Hepatocyte (in vitro differentiated cells): Measurements from ENCODE around the gene MPIG6B. TPM values are rescaled to one million over a fixed set of nuclear protein-coding genes. Genes with fewer than 3 reads are reported as not detected.

ENCODE experiments used
- DNase-seq: peaks from one replicate; pipeline ENCODE4 v3.0.0-alpha.2; 2016; ENCODE audit warnings: low spot score
- H2AFZ ChIP-seq: fragments of 200-600 bp; sonication (generic); 2 replicates; pipeline ENCODE4 v1.6.0; 2016; ENCODE audit warnings: antibody characterized with exemption, mild to moderate bottlenecking
- H3K27ac ChIP-seq: fragments of 200-600 bp; sonication (generic); 2 replicates; pipeline ENCODE4 v1.5.1; 2016; ENCODE audit warnings: mild to moderate bottlenecking
- H3K27me3 ChIP-seq: fragments of 200-600 bp; sonication (generic); 2 replicates; pipeline ENCODE4 v1.6.1; 2016
- H3K36me3 ChIP-seq: fragments of 200-600 bp; sonication (generic); replicated peaks from 2 replicates; pipeline ENCODE4 v1.5.1; 2016; ENCODE audit warnings: low read depth; ENCODE audit not compliant: insufficient read depth
- H3K4me1 ChIP-seq: fragments of 200-600 bp; sonication (generic); 2 replicates; pipeline ENCODE4 v1.5.1; 2016; ENCODE audit warnings: mild to moderate bottlenecking, moderate library complexity; ENCODE audit not compliant: insufficient read depth
- H3K4me2 ChIP-seq: fragments of 200-600 bp; sonication (generic); 2 replicates; pipeline ENCODE4 v1.6.0; 2016
- H3K4me3 ChIP-seq: fragments of 200-600 bp; sonication (generic); 2 replicates; pipeline ENCODE4 v1.5.1; 2016; ENCODE audit warnings: mild to moderate bottlenecking
- H3K79me2 ChIP-seq: fragments of 200-600 bp; sonication (generic); 2 replicates; pipeline ENCODE4 v1.6.0; 2017; ENCODE audit warnings: mild to moderate bottlenecking
- H3K9me2 ChIP-seq: fragments of 200-600 bp; sonication (generic); replicated peaks from 2 replicates; pipeline ENCODE4 v1.6.0; 2017; ENCODE audit warnings: mild to moderate bottlenecking; ENCODE audit not compliant: insufficient read depth
- H3K9me3 ChIP-seq: fragments of 200-600 bp; sonication (generic); 2 replicates; pipeline ENCODE4 v1.5.1; 2016; ENCODE audit warnings: low read depth, mild to moderate bottlenecking
- H4K20me1 ChIP-seq: fragments of 200-600 bp; sonication (generic); 2 replicates; pipeline ENCODE4 v1.6.0; 2016; ENCODE audit warnings: mild to moderate bottlenecking; ENCODE audit not compliant: insufficient read depth, poor library complexity, severe bottlenecking
- EZH2 ChIP-seq: fragments of 200-600 bp; sonication (generic); IDR thresholded peaks from 2 replicates; pipeline ENCODE4 v1.6.1; 2016; ENCODE audit warnings: antibody characterized with exemption, mild to moderate bottlenecking, borderline replicate concordance
- EZH2phosphoT487 ChIP-seq: fragments of 200-600 bp; sonication (generic); IDR thresholded peaks from one replicate; pipeline ENCODE4 v1.6.1; 2018; ENCODE audit warnings: antibody characterized with exemption, mild to moderate bottlenecking, low read depth, moderate library complexity; ENCODE audit not compliant: unreplicated experiment, severe bottlenecking
- WGBS: methylation state at CpG from one replicate; pipeline ENCODE4 v1.1.6; 2016; ENCODE audit warnings: low lambda C conversion rate; ENCODE audit errors: missing lambda C conversion rate; 5-methylcytosine and 5-hydroxymethylcytosine counted together
- polyA plus RNA-seq: library from polyadenylated mRNA; unstranded; fragments of >200 nt; fragmentation: Nextera tagmentation; extraction: Ambion mirVana; gene quantifications from 2 replicates; pipeline ENCODE4 v1.2.1, GENCODE V29; 2016
- total RNA-seq: library from RNA; depleted of rRNA; stranded (reverse); fragments of >200 nt; gene quantifications from 2 replicates; pipeline ENCODE4 v1.2.3, GENCODE V29; 2014
- TF ChIP-seq, protein P1 (sequence below): fragments of 200-600 bp; sonication (generic); IDR thresholded peaks from 2 replicates; pipeline ENCODE4 v1.5.1; 2016; ENCODE audit warnings: antibody characterized with exemption, mild to moderate bottlenecking; ENCODE audit not compliant: poor library complexity

Gene MPIG6B
- total and polyA plus RNA-seq, 2 experiments from 2014 or later: not detected

DNA sequence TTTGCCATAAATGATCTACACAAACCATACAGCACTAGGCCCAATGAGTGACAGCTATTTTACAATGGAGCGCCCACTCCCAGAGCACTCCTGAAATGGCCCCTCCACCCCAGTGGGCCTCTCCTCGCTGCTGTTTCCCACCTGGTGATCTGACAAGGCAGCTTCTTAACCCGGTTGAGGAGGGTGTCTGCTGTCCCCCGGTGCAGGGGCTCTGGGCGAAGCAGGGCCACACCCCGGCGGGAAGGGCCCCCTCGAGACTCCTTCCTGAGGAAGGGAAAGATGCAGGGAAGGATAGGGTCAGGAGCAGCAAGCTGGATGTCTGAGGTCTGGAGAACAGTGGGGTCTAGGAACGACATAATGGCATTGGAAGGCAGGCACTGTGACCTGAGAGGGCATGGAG lies 30.3 kb upstream of the MPIG6B start:
- H3K27me3 ChIP-seq: no peaks in the 10 kb centered on the region
- no peak overlapping the region for H2AFZ ChIP-seq
- no peaks in the 10 kb centered on the region for H4K20me1 ChIP-seq
- WGBS: 91% methylated on average over 9 of the region's 9 CpGs
- H3K4me2 ChIP-seq: no peak overlapping the region
- H3K9me2 ChIP-seq: no peaks in the 10 kb centered on the region
- TF ChIP-seq EZH2phosphoT487 (no peak), EZH2 (no peak)
- TF ChIP-seq, protein P1, sequence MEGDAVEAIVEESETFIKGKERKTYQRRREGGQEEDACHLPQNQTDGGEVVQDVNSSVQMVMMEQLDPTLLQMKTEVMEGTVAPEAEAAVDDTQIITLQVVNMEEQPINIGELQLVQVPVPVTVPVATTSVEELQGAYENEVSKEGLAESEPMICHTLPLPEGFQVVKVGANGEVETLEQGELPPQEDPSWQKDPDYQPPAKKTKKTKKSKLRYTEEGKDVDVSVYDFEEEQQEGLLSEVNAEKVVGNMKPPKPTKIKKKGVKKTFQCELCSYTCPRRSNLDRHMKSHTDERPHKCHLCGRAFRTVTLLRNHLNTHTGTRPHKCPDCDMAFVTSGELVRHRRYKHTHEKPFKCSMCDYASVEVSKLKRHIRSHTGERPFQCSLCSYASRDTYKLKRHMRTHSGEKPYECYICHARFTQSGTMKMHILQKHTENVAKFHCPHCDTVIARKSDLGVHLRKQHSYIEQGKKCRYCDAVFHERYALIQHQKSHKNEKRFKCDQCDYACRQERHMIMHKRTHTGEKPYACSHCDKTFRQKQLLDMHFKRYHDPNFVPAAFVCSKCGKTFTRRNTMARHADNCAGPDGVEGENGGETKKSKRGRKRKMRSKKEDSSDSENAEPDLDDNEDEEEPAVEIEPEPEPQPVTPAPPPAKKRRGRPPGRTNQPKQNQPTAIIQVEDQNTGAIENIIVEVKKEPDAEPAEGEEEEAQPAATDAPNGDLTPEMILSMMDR: no peak
- no peaks in the 10 kb centered on the region for H3K9me3 ChIP-seq
- H3K4me3 ChIP-seq: no peak overlapping the region
- peaks cover 10% of the 10 kb centered on the region for H3K79me2 ChIP-seq
- H3K36me3 ChIP-seq: no peaks in the 10 kb centered on the region
- peaks cover 6% of the 10 kb centered on the region for H3K4me1 ChIP-seq
- no peak overlapping the region for H3K27ac ChIP-seq
- DNase-seq: no peak

DNA sequence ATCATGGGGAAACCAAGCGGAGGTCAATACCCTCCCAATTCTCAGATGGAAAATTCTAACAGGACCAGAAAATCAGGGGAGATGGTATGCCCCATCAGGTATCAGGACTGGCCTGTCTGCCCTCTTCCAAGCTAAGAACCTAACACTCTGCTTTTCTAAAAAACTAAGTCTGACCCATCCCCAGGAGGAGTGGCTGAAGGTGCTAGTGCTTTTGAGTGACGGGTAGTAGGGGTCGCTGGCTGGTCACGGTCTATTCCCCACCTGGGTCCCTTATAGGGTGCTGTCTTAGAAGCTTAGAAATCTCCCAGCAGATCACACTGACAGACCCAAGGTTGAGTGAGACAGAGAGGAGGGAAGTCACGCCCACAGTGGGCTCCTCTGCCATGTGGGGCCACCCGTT lies 29.6 kb upstream of the MPIG6B start:
- 95% methylated on average over 6 of the region's 6 CpGs for WGBS
- Histone ChIP-seq H3K27ac (no peak overlapping the region), H3K36me3 (no peaks in the 10 kb centered on the region), H3K9me3 (no peaks in the 10 kb centered on the region), H3K4me3 (no peak overlapping the region), H3K4me2 (no peak overlapping the region), H3K27me3 (no peaks in the 10 kb centered on the region), H3K9me2 (no peaks in the 10 kb centered on the region), H3K4me1 (peaks cover 6% of the 10 kb centered on the region), H4K20me1 (peaks cover 5% of the 10 kb centered on the region), H2AFZ (no peak overlapping the region), H3K79me2 (peaks cover 16% of the 10 kb centered on the region)
- DNase-seq: no peak
- TF ChIP-seq, protein P1: no peak
- TF ChIP-seq EZH2phosphoT487: no peak
- no peak for TF ChIP-seq EZH2

DNA sequence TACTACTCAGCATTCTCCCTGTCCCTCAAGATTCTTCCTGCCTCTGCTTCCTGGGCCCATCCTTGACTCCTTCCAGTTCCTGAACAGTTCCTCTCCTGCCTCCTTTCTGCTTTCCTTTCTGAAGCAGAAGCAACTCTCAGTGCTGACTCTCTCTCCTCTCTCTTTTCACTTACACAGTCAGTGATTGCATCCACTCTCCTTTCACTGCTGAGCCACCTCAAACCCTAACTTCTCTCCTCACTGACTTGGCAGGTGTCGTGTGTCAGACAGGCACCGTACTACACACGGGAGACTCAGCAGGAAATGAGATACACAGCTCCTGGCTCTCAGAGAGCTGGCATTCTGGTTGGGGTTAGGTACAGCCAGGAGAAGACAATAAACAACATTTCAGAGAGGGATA lies 25.6 kb upstream of the MPIG6B start:
- Histone ChIP-seq H3K4me1 (peaks cover 21% of the 10 kb centered on the region), H3K9me2 (no peaks in the 10 kb centered on the region)

More for the DNA sequence above, 25.6 kb upstream of the MPIG6B start:
- WGBS: 65% methylated on average over 3 of the region's 3 CpGs
- Histone ChIP-seq H3K9me3 (no peaks in the 10 kb centered on the region), H3K36me3 (no peaks in the 10 kb centered on the region), H3K27me3 (no peaks in the 10 kb centered on the region), H3K79me2 (peaks cover 54% of the 10 kb centered on the region), H3K4me3 (no peak overlapping the region), H3K4me2 (no peak overlapping the region), H3K27ac (no peak overlapping the region), H2AFZ (no peak overlapping the region), H4K20me1 (peaks cover 5% of the 10 kb centered on the region)
- no peak for DNase-seq
- no peak for TF ChIP-seq EZH2
- TF ChIP-seq EZH2phosphoT487: no peak
- TF ChIP-seq, protein P1: no peak
